OCI-LY1 (cell line): Measurements from ENCODE around the gene SERPINA6.

Experiments
- H2AFZ ChIP-seq: fragments of 200-600 bp; sonication (generic), shearing (Covaris generic); 2 replicates; pipeline ENCODE4 v1.6.0; 2014; ENCODE audit warnings: antibody characterized with exemption, mild to moderate bottlenecking, low read length
- H3F3A ChIP-seq: fragments of 200-600 bp; sonication (generic), shearing (Covaris generic); 2 replicates; pipeline ENCODE4 v1.6.0; 2014; ENCODE audit warnings: mild to moderate bottlenecking, antibody characterized with exemption, low read length, moderate library complexity; ENCODE audit not compliant: insufficient read depth
- H3K27ac ChIP-seq: fragments of 200-600 bp; sonication (generic); 2 replicates; pipeline ENCODE4 v1.5.1; 2014; ENCODE audit warnings: low read length, mixed run types, mild to moderate bottlenecking, low read depth; ENCODE audit not compliant: poor library complexity, severe bottlenecking
- H3K27me3 ChIP-seq: fragments of 200-600 bp; sonication (generic); 2 replicates; pipeline ENCODE4 v1.6.0; 2014; ENCODE audit warnings: antibody characterized with exemption, mild to moderate bottlenecking, low read length, moderate library complexity; ENCODE audit not compliant: insufficient read depth
- H3K36me3 ChIP-seq: fragments of 200-600 bp; sonication (generic); 2 replicates; pipeline ENCODE4 v1.6.1; 2014; ENCODE audit warnings: mild to moderate bottlenecking, antibody characterized with exemption, low read length, moderate library complexity, mixed read lengths; ENCODE audit not compliant: insufficient read depth
- H3K4me1 ChIP-seq: fragments of 200-600 bp; sonication (generic); 2 replicates; pipeline ENCODE4 v1.5.1; 2014; ENCODE audit warnings: mild to moderate bottlenecking, low read length, moderate library complexity; ENCODE audit not compliant: insufficient read depth, severe bottlenecking
- H3K4me2 ChIP-seq: fragments of 200-600 bp; sonication (generic), shearing (Covaris generic); 2 replicates; pipeline ENCODE4 v1.6.1; 2014; ENCODE audit warnings: low read length
- H3K4me3 ChIP-seq: fragments of 200-600 bp; sonication (generic); 2 replicates; pipeline ENCODE4 v1.5.1; 2014; ENCODE audit warnings: low read length, low read depth, mild to moderate bottlenecking, mixed read lengths; ENCODE audit not compliant: poor library complexity, severe bottlenecking
- H3K79me2 ChIP-seq: fragments of 200-600 bp; shearing (Covaris generic); 2 replicates; pipeline ENCODE4 v1.6.1; 2016; ENCODE audit warnings: mixed run types, low read length, mixed read lengths; ENCODE audit not compliant: insufficient read depth
- H3K9ac ChIP-seq: fragments of 200-600 bp; sonication (generic), shearing (Covaris generic); 2 replicates; pipeline ENCODE4 v1.6.1; 2014; ENCODE audit warnings: mild to moderate bottlenecking, low read length, mixed read lengths
- H3K9me2 ChIP-seq: fragments of 200-600 bp; sonication (generic), shearing (Covaris generic); 2 replicates; pipeline ENCODE4 v1.6.1; 2014; ENCODE audit warnings: low read depth, mild to moderate bottlenecking, low read length, mixed read lengths
- H3K9me3 ChIP-seq: fragments of 200-600 bp; shearing (Covaris generic); 2 replicates; pipeline ENCODE4 v1.6.1; 2014; ENCODE audit warnings: low read length, mixed read lengths
- H4K20me1 ChIP-seq: fragments of 200-600 bp; sonication (generic), shearing (Covaris generic); 2 replicates; pipeline ENCODE4 v1.6.0; 2016; ENCODE audit warnings: mild to moderate bottlenecking, low read length; ENCODE audit not compliant: insufficient read depth
- CTCF ChIP-seq: fragments of 200-600 bp; sonication (generic), shearing (Covaris generic); IDR thresholded peaks from 2 replicates; pipeline ENCODE4 v1.5.1; 2017; ENCODE audit warnings: mild to moderate bottlenecking, antibody characterized with exemption, low read length, moderate library complexity, mixed read lengths
- EZH2 ChIP-seq: fragments of 200-600 bp; sonication (generic), shearing (Covaris generic); IDR thresholded peaks from 2 replicates; pipeline ENCODE4 v1.8.0; 2017; ENCODE audit warnings: borderline replicate concordance, mixed run types, mild to moderate bottlenecking, antibody characterized with exemption, low read length, moderate library complexity, mixed read lengths

The SERPINA6 gene

GRCh38 chr14:94291906-94292525, 31.1 kb downstream of the SERPINA6 start:
- no peak for TF ChIP-seq EZH2
- TF ChIP-seq CTCF, result no peak
- Histone ChIP-seq H3K27ac (no peak overlapping the region), H3K9me2 (no peaks in the 10 kb centered on the region)

GRCh38 chr14:94291159-94291905, 31.8 kb downstream of the SERPINA6 start:
- Histone ChIP-seq H3K27me3 (no peaks in the 10 kb centered on the region; the same call in 1 of the 2 replicates), H3K79me2 (no peaks in the 10 kb centered on the region), H3K4me1 (no peaks in the 10 kb centered on the region), H3K36me3 (no peaks in the 10 kb centered on the region), H3K9me3 (no peaks in the 10 kb centered on the region), H4K20me1 (no peaks in the 10 kb centered on the region), H3F3A (no peaks in the 10 kb centered on the region), H3K9me2 (no peaks in the 10 kb centered on the region), H2AFZ (no peak overlapping the region), H3K27ac (no peak overlapping the region), H3K9ac (no peak overlapping the region), H3K4me2 (no peak overlapping the region), H3K4me3 (no peak overlapping the region)
- no peak for TF ChIP-seq EZH2

More at GRCh38 chr14:94291906-94292525, 31.1 kb downstream of the SERPINA6 start:
- no peaks in the 10 kb centered on the region for H3K9me3 ChIP-seq
- no peak overlapping the region for H2AFZ ChIP-seq
- H3K79me2 ChIP-seq, result no peaks in the 10 kb centered on the region
- no peak overlapping the region for H3K4me3 ChIP-seq
- H3K36me3 ChIP-seq, result no peaks in the 10 kb centered on the region
- no peaks in the 10 kb centered on the region for H4K20me1 ChIP-seq
- H3K27me3 ChIP-seq, result no peaks in the 10 kb centered on the region; the same call in 1 of the 2 replicates
- H3F3A ChIP-seq, result no peaks in the 10 kb centered on the region
- no peak overlapping the region for H3K4me2 ChIP-seq
- no peaks in the 10 kb centered on the region for H3K4me1 ChIP-seq
- H3K9ac ChIP-seq, result no peak overlapping the region

GRCh38 chr14:94290197-94290596, 32.9 kb downstream of the SERPINA6 start:
- no peaks in the 10 kb centered on the region for H3K4me1 ChIP-seq
- H3K9me3 ChIP-seq, result no peaks in the 10 kb centered on the region
- no peaks in the 10 kb centered on the region for H4K20me1 ChIP-seq
- H3K36me3 ChIP-seq, result no peaks in the 10 kb centered on the region
- no peak overlapping the region for H3K27ac ChIP-seq
- no peak overlapping the region for H3K9ac ChIP-seq
- no peak for TF ChIP-seq CTCF
- no peak for TF ChIP-seq EZH2
- no peak overlapping the region for H2AFZ ChIP-seq
- H3K4me3 ChIP-seq, result no peak overlapping the region
- no peaks in the 10 kb centered on the region for H3F3A ChIP-seq
- no peaks in the 10 kb centered on the region for H3K9me2 ChIP-seq
- no peaks in the 10 kb centered on the region; the same call in 1 of the 2 replicates for H3K27me3 ChIP-seq
- no peaks in the 10 kb centered on the region for H3K79me2 ChIP-seq
- no peak overlapping the region for H3K4me2 ChIP-seq
